ENCODE results near the gene SIK3.

GRCh38 chr11:116870054-116870453 lies 228.2 kb downstream of the SIK3 start:
- TF ChIP-seq CTCF (IDR thresholded peaks at IDR 0.05): no peak
- no peak for TF ChIP-seq POLR2A (IDR thresholded peaks at IDR 0.05)
- no peak for TF ChIP-seq POLR2AphosphoS5 (IDR thresholded peaks at IDR 0.05)

Data from gastroesophageal sphincter (tissue), 3 donors.